HepG2 (cell line): ENCODE measurements around the gene MCM3AP. TPM values are rescaled to one million over a fixed set of nuclear protein-coding genes. Genes with fewer than 3 reads are reported as not detected.

ENCODE experiments used
- DMAP1 ChIP-seq: IDR thresholded peaks from 2 replicates; pipeline ENCODE4 v1.6.1; 2016
- ERF ChIP-seq: IDR thresholded peaks from 2 replicates; pipeline ENCODE4 v1.6.1; 2018; ENCODE audit warnings: missing biosample characterization, missing genetic modification reagents
- FOXJ3 ChIP-seq: sonication (generic); formaldehyde crosslinking; IDR thresholded peaks from 2 replicates; pipeline ENCODE4 v1.4.0; 2020; ENCODE audit warnings: missing genetic modification reagents, mild to moderate bottlenecking, borderline replicate concordance
- HOXA3 ChIP-seq: sonication (generic); formaldehyde crosslinking; IDR thresholded peaks from 2 replicates; pipeline ENCODE4 v1.5.0; 2020; ENCODE audit warnings: missing genetic modification reagents
- KDM2A ChIP-seq: sonication (generic); formaldehyde crosslinking; IDR thresholded peaks from 2 replicates; pipeline ENCODE4 v1.4.0; 2020; ENCODE audit warnings: low read depth, missing genetic modification reagents, borderline replicate concordance
- KLF9 ChIP-seq: IDR thresholded peaks from 2 replicates; pipeline ENCODE4 v1.6.1; 2016; ENCODE audit warnings: low read depth
- MIER2 ChIP-seq: IDR thresholded peaks from 2 replicates; pipeline ENCODE4 v1.6.1; 2016; ENCODE audit warnings: missing biosample characterization, missing genetic modification reagents
- NCOA2 ChIP-seq: sonication (generic); formaldehyde crosslinking; IDR thresholded peaks from 2 replicates; pipeline ENCODE4 v1.8.0; 2022; ENCODE audit warnings: inconsistent platforms
- NR2F1 ChIP-seq, 2 experiments: fragments of 450-650 bp in 1 of 2; formaldehyde crosslinking in 1 of 2; IDR thresholded peaks; 2 replicates each; pipeline versions ENCODE4 v1.5.0 to v1.6.1; 2016 to 2020; ENCODE audit warnings: mild to moderate bottlenecking in 1 of 2, missing compliant biosample characterization in 1 of 2, missing genetic modification reagents in 1 of 2, moderate library complexity in 1 of 2
- RBM22 ChIP-seq: fragments of 200-400 bp; formaldehyde crosslinking; optimal IDR thresholded peaks from 2 replicates; pipeline ENCODE3; 2017; ENCODE audit warnings: mild to moderate bottlenecking, low read length, moderate library complexity
- SIN3A ChIP-seq: IDR thresholded peaks from 2 replicates; pipeline ENCODE4 v1.6.1; 2011; ENCODE audit warnings: low read depth, mild to moderate bottlenecking, control low read depth, low read length, borderline replicate concordance
- SOX5 ChIP-seq: IDR thresholded peaks from 2 replicates; pipeline ENCODE4 v1.6.1; 2016; ENCODE audit warnings: borderline replicate concordance
- TBX2 ChIP-seq: sonication (generic); formaldehyde crosslinking; IDR thresholded peaks from 2 replicates; pipeline ENCODE4 v1.5.0; 2020; ENCODE audit warnings: missing genetic modification reagents, mild to moderate bottlenecking, borderline replicate concordance
- ZFY ChIP-seq: sonication (generic); formaldehyde crosslinking; IDR thresholded peaks from 2 replicates; pipeline ENCODE4 v1.4.0; 2020; ENCODE audit warnings: missing genetic modification reagents
- ZNF331 ChIP-seq: sonication (generic); formaldehyde crosslinking; IDR thresholded peaks from 2 replicates; pipeline ENCODE4 v1.4.0; 2020; ENCODE audit warnings: missing genetic modification reagents
- ZNF430 ChIP-seq: sonication (generic); formaldehyde crosslinking; IDR thresholded peaks from 2 replicates; pipeline ENCODE4 v1.9.0; 2021; ENCODE audit warnings: mild to moderate bottlenecking, missing genetic modification reagents
- ZNF547 ChIP-seq: sonication (generic); formaldehyde crosslinking; IDR thresholded peaks from 2 replicates; pipeline ENCODE4 v1.5.1; 2020; ENCODE audit warnings: mild to moderate bottlenecking, missing genetic modification reagents
- ZNF564 ChIP-seq: sonication (generic); formaldehyde crosslinking; IDR thresholded peaks from 2 replicates; pipeline ENCODE4 v1.8.1; 2023; ENCODE audit warnings: mild to moderate bottlenecking, missing genetic modification reagents
- polyA plus RNA-seq, 8 experiments: library from polyadenylated mRNA; depleted of rRNA in 3 of 8; stranded (reverse) in 7 of 8; unstranded in 1 of 8; fragments of >200 nt; fragmentation: Illumina TruSeq in 4 of 8; extraction: Trizol in 4 of 8; gene quantifications; 2 replicates each; pipeline versions ENCODE4 v1.2.1 to v1.2.3, GENCODE V29; 2011 to 2016; ENCODE audit warnings: low read depth in 4 of 8, missing spikeins in 1 of 8, mixed read lengths in 1 of 8; ENCODE audit not compliant: insufficient read depth in 1 of 8
- total RNA-seq, 5 experiments: library from RNA; depleted of rRNA; stranded (reverse); fragments of >200 nt; fragmentation: Illumina TruSeq; extraction: Trizol; gene quantifications; 2 replicates each; pipeline ENCODE4 v1.2.3, GENCODE V29; 2016; ENCODE audit warnings: low read depth in 1 of 5
- TF ChIP-seq, protein P1 (sequence below): IDR thresholded peaks from 2 replicates; pipeline ENCODE4 v1.6.1; 2012; ENCODE audit warnings: inconsistent platforms
- TF ChIP-seq, protein P2 (sequence below): sonication (generic); formaldehyde crosslinking; IDR thresholded peaks from 2 replicates; pipeline ENCODE4 v1.9.0; 2022; ENCODE audit warnings: missing genetic modification reagents, mild to moderate bottlenecking, borderline replicate concordance
- TF ChIP-seq, protein P3 (sequence below): IDR thresholded peaks from 2 replicates; pipeline ENCODE4 v1.4.0; 2020; ENCODE audit warnings: mild to moderate bottlenecking, missing genetic modification reagents
- TF ChIP-seq, protein P4 (sequence below): IDR thresholded peaks from 2 replicates; pipeline ENCODE4 v1.6.1; 2016; ENCODE audit warnings: control low read depth
- TF ChIP-seq, protein P5 (sequence below): sonication (generic); formaldehyde crosslinking; IDR thresholded peaks from 2 replicates; pipeline ENCODE4 v1.5.1; 2020; ENCODE audit warnings: missing genetic modification reagents, mild to moderate bottlenecking, borderline replicate concordance

Gene MCM3AP
- total and polyA plus RNA-seq, 2 of the 13 experiments (the other 11 are each of a cell fraction or from before 2014, with no cell fraction given) = 27.0 to 54.7 TPM

DNA sequence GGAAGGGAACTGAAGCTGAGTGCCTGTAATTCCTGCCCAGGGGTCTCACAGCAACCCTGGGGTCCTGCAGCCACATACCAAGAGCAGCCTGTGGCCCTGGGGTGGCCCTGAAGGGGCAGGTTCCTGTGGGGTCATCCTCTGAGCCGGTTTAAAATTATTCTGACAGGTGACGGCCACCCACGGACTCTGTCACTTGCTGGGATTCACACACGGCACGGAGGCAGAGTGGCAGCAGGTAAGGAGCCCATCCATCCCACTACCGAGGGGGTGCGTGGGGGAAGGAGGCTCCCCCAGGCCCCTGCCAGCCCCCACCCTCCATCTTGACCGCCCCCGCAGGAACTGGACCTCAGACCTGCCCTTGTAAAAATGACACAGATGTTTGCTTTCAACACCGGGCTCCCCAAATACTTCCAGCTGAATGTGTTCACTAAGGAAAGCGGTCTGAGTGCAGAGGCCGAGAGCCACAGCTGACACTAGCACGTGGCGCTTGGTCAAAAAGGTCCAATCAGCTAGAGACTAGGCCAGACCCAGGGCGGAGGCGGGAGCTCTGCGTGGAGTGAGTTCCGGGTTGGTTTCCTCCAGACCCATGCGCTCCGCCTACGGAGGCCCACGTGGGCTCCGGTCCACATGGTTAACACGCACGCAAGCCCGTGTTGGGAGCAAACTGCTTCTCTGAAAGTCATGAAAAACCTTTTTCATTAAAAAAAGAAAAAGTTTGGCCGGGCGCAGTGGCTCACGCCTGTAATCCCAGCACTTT, 10.8 kb upstream of the MCM3AP start (continued):
- TF ChIP-seq, protein P1, sequence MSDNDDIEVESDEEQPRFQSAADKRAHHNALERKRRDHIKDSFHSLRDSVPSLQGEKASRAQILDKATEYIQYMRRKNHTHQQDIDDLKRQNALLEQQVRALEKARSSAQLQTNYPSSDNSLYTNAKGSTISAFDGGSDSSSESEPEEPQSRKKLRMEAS = peak; percentile 90
- peak; percentile 46; the same call in 1 of the 2 replicates for TF ChIP-seq MIER2 (CRISPR knock-in tag)
- TF ChIP-seq SIN3A = peak; percentile 70
- TF ChIP-seq ZNF331 (CRISPR knock-in tag) = 0 out of 2 replicates have a peak, but pooled peaks have one; percentile 13
- 0 out of 2 replicates have a peak, but pooled peaks have one; percentile 56 for TF ChIP-seq ZNF547 (CRISPR knock-in tag)
- no peak for TF ChIP-seq ZNF564 (CRISPR knock-in tag)
- TF ChIP-seq, protein P2, sequence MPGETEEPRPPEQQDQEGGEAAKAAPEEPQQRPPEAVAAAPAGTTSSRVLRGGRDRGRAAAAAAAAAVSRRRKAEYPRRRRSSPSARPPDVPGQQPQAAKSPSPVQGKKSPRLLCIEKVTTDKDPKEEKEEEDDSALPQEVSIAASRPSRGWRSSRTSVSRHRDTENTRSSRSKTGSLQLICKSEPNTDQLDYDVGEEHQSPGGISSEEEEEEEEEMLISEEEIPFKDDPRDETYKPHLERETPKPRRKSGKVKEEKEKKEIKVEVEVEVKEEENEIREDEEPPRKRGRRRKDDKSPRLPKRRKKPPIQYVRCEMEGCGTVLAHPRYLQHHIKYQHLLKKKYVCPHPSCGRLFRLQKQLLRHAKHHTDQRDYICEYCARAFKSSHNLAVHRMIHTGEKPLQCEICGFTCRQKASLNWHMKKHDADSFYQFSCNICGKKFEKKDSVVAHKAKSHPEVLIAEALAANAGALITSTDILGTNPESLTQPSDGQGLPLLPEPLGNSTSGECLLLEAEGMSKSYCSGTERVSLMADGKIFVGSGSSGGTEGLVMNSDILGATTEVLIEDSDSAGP (CRISPR knock-in tag) = 0 out of 2 replicates have a peak, but pooled peaks have one; percentile 14
- no peak for TF ChIP-seq NCOA2 (CRISPR knock-in tag)
- TF ChIP-seq DMAP1 = peak; percentile 82
- no peak for TF ChIP-seq TBX2 (CRISPR knock-in tag)
- peak; percentile 61; the same call in 1 of the 2 replicates for TF ChIP-seq HOXA3
- no peak for TF ChIP-seq RBM22
- TF ChIP-seq ZFY (CRISPR knock-in tag) = peak; percentile 78
- no peak; the same call in 1 of the 2 replicates for TF ChIP-seq KDM2A
- no peak for TF ChIP-seq FOXJ3 (CRISPR knock-in tag)
- peak; percentile 38; the same call in 1 of the 2 replicates for TF ChIP-seq ERF
- TF ChIP-seq KLF9 (CRISPR knock-in tag) = 0 out of 2 replicates have a peak, but pooled peaks have one; percentile 49
- TF ChIP-seq, protein P3, sequence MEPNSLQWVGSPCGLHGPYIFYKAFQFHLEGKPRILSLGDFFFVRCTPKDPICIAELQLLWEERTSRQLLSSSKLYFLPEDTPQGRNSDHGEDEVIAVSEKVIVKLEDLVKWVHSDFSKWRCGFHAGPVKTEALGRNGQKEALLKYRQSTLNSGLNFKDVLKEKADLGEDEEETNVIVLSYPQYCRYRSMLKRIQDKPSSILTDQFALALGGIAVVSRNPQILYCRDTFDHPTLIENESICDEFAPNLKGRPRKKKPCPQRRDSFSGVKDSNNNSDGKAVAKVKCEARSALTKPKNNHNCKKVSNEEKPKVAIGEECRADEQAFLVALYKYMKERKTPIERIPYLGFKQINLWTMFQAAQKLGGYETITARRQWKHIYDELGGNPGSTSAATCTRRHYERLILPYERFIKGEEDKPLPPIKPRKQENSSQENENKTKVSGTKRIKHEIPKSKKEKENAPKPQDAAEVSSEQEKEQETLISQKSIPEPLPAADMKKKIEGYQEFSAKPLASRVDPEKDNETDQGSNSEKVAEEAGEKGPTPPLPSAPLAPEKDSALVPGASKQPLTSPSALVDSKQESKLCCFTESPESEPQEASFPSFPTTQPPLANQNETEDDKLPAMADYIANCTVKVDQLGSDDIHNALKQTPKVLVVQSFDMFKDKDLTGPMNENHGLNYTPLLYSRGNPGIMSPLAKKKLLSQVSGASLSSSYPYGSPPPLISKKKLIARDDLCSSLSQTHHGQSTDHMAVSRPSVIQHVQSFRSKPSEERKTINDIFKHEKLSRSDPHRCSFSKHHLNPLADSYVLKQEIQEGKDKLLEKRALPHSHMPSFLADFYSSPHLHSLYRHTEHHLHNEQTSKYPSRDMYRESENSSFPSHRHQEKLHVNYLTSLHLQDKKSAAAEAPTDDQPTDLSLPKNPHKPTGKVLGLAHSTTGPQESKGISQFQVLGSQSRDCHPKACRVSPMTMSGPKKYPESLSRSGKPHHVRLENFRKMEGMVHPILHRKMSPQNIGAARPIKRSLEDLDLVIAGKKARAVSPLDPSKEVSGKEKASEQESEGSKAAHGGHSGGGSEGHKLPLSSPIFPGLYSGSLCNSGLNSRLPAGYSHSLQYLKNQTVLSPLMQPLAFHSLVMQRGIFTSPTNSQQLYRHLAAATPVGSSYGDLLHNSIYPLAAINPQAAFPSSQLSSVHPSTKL (CRISPR knock-in tag) = no peak
- no peak for TF ChIP-seq NR2F1 (CRISPR knock-in tag; IDR thresholded peaks at IDR 0.05)
- 0 out of 2 replicates have a peak, but pooled peaks have one; percentile 21 for TF ChIP-seq SOX5 (CRISPR knock-in tag)
- TF ChIP-seq, protein P4, sequence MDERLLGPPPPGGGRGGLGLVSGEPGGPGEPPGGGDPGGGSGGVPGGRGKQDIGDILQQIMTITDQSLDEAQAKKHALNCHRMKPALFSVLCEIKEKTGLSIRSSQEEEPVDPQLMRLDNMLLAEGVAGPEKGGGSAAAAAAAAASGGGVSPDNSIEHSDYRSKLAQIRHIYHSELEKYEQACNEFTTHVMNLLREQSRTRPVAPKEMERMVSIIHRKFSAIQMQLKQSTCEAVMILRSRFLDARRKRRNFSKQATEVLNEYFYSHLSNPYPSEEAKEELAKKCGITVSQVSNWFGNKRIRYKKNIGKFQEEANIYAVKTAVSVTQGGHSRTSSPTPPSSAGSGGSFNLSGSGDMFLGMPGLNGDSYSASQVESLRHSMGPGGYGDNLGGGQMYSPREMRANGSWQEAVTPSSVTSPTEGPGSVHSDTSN (CRISPR knock-in tag) = no peak
- TF ChIP-seq, protein P5, sequence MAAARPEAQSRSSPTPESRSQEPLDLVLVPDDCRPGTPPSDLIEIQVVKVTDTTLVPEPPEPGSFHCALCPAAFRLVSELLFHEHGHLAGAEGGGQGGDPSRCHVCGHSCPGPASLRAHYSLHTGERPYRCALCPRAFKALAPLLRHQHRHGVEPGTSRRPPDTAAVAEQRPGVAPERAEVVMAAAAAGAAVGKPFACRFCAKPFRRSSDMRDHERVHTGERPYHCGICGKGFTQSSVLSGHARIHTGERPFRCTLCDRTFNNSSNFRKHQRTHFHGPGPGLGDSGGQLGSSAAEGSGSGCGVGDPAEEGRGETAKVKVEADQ (CRISPR knock-in tag) = 0 out of 2 replicates have a peak, but pooled peaks have one; percentile 39
- TF ChIP-seq ZNF430 (CRISPR knock-in tag) = peak; percentile 53
